OCI-LY3 (cell line): ENCODE results near the gene PDE3A.

ENCODE experiments used
- H2AFZ ChIP-seq: fragments of 200-600, 300-600 bp; shearing (Covaris generic); 2 replicates; pipeline ENCODE4 v1.6.0; 2014; ENCODE audit warnings: antibody characterized with exemption, low read depth, low read length
- H3K27ac ChIP-seq: fragments of 200-600, 300-600 bp; sonication (generic); 2 replicates; pipeline ENCODE4 v1.5.1; 2014; ENCODE audit warnings: mild to moderate bottlenecking, low read length, moderate library complexity, mixed read lengths
- H3K27me3 ChIP-seq: fragments of 200-600, 300-600 bp; sonication (generic); 2 replicates; pipeline ENCODE4 v1.6.1; 2014; ENCODE audit warnings: low read depth, low read length, mixed read lengths
- H3K36me3 ChIP-seq: fragments of 200-600, 300-600 bp; sonication (generic); replicated peaks from 2 replicates; pipeline ENCODE3; 2014; ENCODE audit warnings: low read depth, low read length, mixed read lengths
- H3K4me1 ChIP-seq: fragments of 300-600, 200-600 bp; sonication (generic); 2 replicates; pipeline ENCODE4 v1.6.1; 2014; ENCODE audit warnings: low read length, mixed read lengths
- H3K4me2 ChIP-seq: fragments of 200-600, 300-600 bp; sonication (generic); 2 replicates; pipeline ENCODE4 v1.6.1; 2014; ENCODE audit warnings: low read length, mixed read lengths
- H3K4me3 ChIP-seq: fragments of 300-600, 200-600 bp; sonication (generic); 2 replicates; pipeline ENCODE4 v1.5.1; 2014; ENCODE audit warnings: antibody characterized with exemption, mild to moderate bottlenecking, low read length, moderate library complexity
- H3K79me2 ChIP-seq: fragments of 300-600, 200-600 bp; shearing (Covaris generic); 2 replicates; pipeline ENCODE4 v1.6.1; 2014; ENCODE audit warnings: mild to moderate bottlenecking, low read length, mixed read lengths
- H3K9ac ChIP-seq: fragments of 300-600, 200-600 bp; shearing (Covaris generic); 2 replicates; pipeline ENCODE4 v1.6.0; 2014; ENCODE audit warnings: mild to moderate bottlenecking, low read length, moderate library complexity
- H3K9me3 ChIP-seq: fragments of 200-600, 300-600 bp; shearing (Covaris generic); 2 replicates; pipeline ENCODE4 v1.6.1; 2014; ENCODE audit warnings: low read length, mixed read lengths; ENCODE audit not compliant: insufficient read depth
- H4K20me1 ChIP-seq: fragments of 200-600, 300-600 bp; sonication (generic); 2 replicates; pipeline ENCODE4 v1.6.1; 2016; ENCODE audit warnings: low read length, mixed read lengths; ENCODE audit not compliant: insufficient read depth
- CTCF ChIP-seq: fragments of 200-600, 300-600 bp; sonication (generic); IDR thresholded peaks from 2 replicates; pipeline ENCODE4 v1.5.1; 2014; ENCODE audit warnings: antibody characterized with exemption, low read length, low read depth
- EZH2phosphoT487 ChIP-seq: fragments of 200-600 bp; shearing (Covaris generic); IDR thresholded peaks from 2 replicates; pipeline ENCODE4 v1.6.1; 2018; ENCODE audit warnings: antibody characterized with exemption, mixed run types, low read depth

PDE3A gene

GRCh38 chr12:20339060-20339459 is 29.3 kb upstream of the PDE3A start:
- Histone ChIP-seq H2AFZ (no peak overlapping the region), H3K9me3 (no peaks in the 10 kb centered on the region), H3K4me2 (no peak overlapping the region), H3K27me3 (no peaks in the 10 kb centered on the region), H3K79me2 (no peaks in the 10 kb centered on the region), H3K4me1 (no peaks in the 10 kb centered on the region), H3K36me3 (no peaks in the 10 kb centered on the region), H3K4me3 (no peak overlapping the region), H3K9ac (no peak overlapping the region), H3K27ac (no peak overlapping the region), H4K20me1 (no peaks in the 10 kb centered on the region)
- TF ChIP-seq EZH2phosphoT487 (no peak), CTCF (no peak)

DNA sequence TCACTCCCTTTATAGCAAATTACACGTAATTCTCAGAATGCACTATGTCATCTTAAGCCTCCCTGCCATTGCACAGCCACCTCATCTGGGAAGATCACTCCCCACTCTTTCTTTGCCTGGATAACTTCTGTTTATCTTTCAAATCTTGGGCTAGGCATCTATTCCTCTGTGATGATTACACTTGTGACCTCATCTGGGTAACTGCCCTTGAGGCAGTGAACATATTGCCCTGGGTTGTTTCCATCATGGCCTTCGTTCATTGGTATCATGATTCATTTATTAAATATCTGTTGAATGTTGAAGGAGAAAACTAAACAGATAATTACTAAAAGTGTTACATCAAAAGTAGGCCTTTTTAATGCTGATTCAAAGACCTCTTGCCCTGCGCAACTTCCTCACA is 26.2 kb upstream of the PDE3A start:
- Histone ChIP-seq H3K4me3 (no peak overlapping the region), H3K9ac (no peak overlapping the region), H3K27ac (no peak overlapping the region), H3K27me3 (no peaks in the 10 kb centered on the region), H3K4me1 (no peaks in the 10 kb centered on the region), H4K20me1 (no peaks in the 10 kb centered on the region), H3K4me2 (no peak overlapping the region), H3K79me2 (no peaks in the 10 kb centered on the region), H3K36me3 (no peaks in the 10 kb centered on the region), H2AFZ (no peak overlapping the region), H3K9me3 (no peaks in the 10 kb centered on the region)
- TF ChIP-seq EZH2phosphoT487 (no peak), CTCF (no peak)

DNA sequence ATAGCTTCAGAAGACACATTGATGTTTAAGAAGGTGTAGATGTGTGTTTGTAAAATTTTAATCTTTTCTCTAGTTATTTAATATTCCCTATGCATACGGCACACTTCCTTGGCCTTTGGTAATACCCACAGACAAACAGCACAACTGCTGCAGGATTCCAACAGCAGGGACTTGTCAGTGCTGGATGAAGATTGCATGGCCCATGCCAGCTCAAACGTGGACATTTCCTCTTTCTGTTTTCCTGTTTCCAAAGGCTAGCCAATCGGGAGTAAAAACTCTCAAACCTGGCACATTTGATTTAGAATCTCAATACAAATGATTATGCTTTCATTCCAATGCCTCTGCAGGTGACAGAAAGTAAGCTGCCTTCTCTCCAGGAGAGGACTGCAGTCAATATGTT is 22.5 kb upstream of the PDE3A start:
- no peak overlapping the region for H3K9ac ChIP-seq
- no peak overlapping the region for H2AFZ ChIP-seq
- TF ChIP-seq CTCF: no peak
- TF ChIP-seq EZH2phosphoT487: no peak
- no peaks in the 10 kb centered on the region for H3K9me3 ChIP-seq
- no peak overlapping the region for H3K27ac ChIP-seq
- no peak overlapping the region for H3K4me2 ChIP-seq
- H4K20me1 ChIP-seq: no peaks in the 10 kb centered on the region
- H3K4me3 ChIP-seq: no peak overlapping the region
- H3K36me3 ChIP-seq: no peaks in the 10 kb centered on the region
- H3K27me3 ChIP-seq: no peaks in the 10 kb centered on the region
- no peaks in the 10 kb centered on the region for H3K4me1 ChIP-seq
- H3K79me2 ChIP-seq: no peaks in the 10 kb centered on the region

DNA sequence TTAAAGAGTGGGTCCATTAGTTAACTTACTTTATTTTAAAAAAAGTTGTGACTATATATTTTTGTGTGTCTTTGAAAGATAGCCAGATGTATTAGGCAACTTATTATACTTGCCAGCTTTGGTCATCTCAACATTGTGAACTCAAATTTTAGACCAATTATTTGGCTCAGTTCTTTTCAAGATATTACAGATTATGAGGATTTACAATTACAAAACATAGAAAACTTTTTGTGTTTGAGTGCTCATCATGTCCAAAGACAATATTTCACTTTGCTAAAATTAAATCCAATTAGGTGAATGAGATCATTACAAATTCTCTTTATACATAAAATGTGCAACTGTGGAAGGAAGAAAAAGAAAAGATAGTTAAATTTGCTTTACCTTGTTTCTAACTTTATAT is 18.3 kb upstream of the PDE3A start:
- no peaks in the 10 kb centered on the region for H3K27me3 ChIP-seq
- no peaks in the 10 kb centered on the region for H4K20me1 ChIP-seq
- H2AFZ ChIP-seq: no peak overlapping the region
- no peaks in the 10 kb centered on the region for H3K79me2 ChIP-seq
- no peaks in the 10 kb centered on the region for H3K4me1 ChIP-seq
- H3K9ac ChIP-seq: no peak overlapping the region
- H3K4me3 ChIP-seq: no peak overlapping the region
- no peak overlapping the region for H3K27ac ChIP-seq
- TF ChIP-seq EZH2phosphoT487: no peak
- no peak overlapping the region for H3K4me2 ChIP-seq
- no peaks in the 10 kb centered on the region for H3K9me3 ChIP-seq
- no peaks in the 10 kb centered on the region for H3K36me3 ChIP-seq

GRCh38 chr12:20350495-20350894 is 17.8 kb upstream of the PDE3A start:
- Histone ChIP-seq H3K4me3 (no peak overlapping the region), H3K4me2 (no peak overlapping the region), H4K20me1 (no peaks in the 10 kb centered on the region), H3K9me3 (no peaks in the 10 kb centered on the region), H3K27ac (no peak overlapping the region), H3K4me1 (no peaks in the 10 kb centered on the region), H3K27me3 (no peaks in the 10 kb centered on the region), H3K9ac (no peak overlapping the region), H2AFZ (no peak overlapping the region), H3K36me3 (no peaks in the 10 kb centered on the region), H3K79me2 (no peaks in the 10 kb centered on the region)
- TF ChIP-seq CTCF (no peak), EZH2phosphoT487 (no peak)
